ENCODE data around the gene KCNT2.

Gene KCNT2

GRCh38 chr1:196376630-196377328 lies 231.5 kb downstream of the KCNT2 start:
- no peak for FAIRE-seq
- no peak for TF ChIP-seq POU2F2 (IDR thresholded peaks at IDR 0.05; ENCODE audit: low read depth, low read length)
- no peak for TF ChIP-seq SPI1 (IDR thresholded peaks at IDR 0.05; ENCODE audit: low read depth, low read length)
- no peak for TF ChIP-seq TAF1 (IDR thresholded peaks at IDR 0.05; ENCODE audit: low read depth, low read length)
- TF ChIP-seq POLR2AphosphoS5 (IDR thresholded peaks at IDR 0.05; ENCODE audit: low read depth, low read length): no peak
- no peak for TF ChIP-seq POLR2A (IDR thresholded peaks at IDR 0.05; ENCODE audit: low read depth, low read length)
- no peak for TF ChIP-seq PAX5 (IDR thresholded peaks at IDR 0.05; ENCODE audit: insufficient read depth, low read length, severe bottlenecking)
- no peak for DNase-seq (ENCODE audit: insufficient read length, low spot score)

DNA sequence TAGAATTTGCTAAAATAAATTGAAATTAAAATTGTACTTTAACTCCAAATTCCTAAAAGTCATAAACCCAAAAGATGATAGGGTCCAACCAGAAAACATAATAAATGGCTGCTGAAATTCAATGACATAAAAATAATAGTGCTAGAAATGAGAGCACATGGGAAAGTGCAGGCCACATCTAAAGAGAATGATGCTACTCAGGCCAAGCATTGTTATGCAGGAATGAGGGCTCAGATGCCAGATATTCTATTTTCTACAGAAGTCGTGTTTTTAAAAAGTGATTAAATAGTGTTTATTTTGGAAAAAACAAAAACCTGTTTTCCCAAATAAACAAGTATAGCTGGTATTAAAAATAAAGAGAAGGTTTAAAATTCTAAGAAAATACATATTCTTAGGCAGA lies 234.4 kb downstream of the KCNT2 start:
- FAIRE-seq (no peak), DNase-seq (ENCODE audit: insufficient read length, low spot score) (no peak)
- TF ChIP-seq POU2F2 (IDR thresholded peaks at IDR 0.05; ENCODE audit: low read depth, low read length): no peak
- no peak for TF ChIP-seq POLR2A (IDR thresholded peaks at IDR 0.05; ENCODE audit: low read depth, low read length)
- no peak for TF ChIP-seq POLR2AphosphoS5 (IDR thresholded peaks at IDR 0.05; ENCODE audit: low read depth, low read length)

- DNase-seq (ENCODE audit: insufficient read length, low spot score): no peak
- no peak for FAIRE-seq
- TF ChIP-seq POU2F2 (IDR thresholded peaks at IDR 0.05; ENCODE audit: low read depth, low read length) (no peak), TAF1 (IDR thresholded peaks at IDR 0.05; ENCODE audit: low read depth, low read length) (no peak), PAX5 (IDR thresholded peaks at IDR 0.05; ENCODE audit: insufficient read depth, low read length, severe bottlenecking) (no peak), SPI1 (IDR thresholded peaks at IDR 0.05; ENCODE audit: low read depth, low read length) (no peak)
These were observed 235.2 kb downstream of the KCNT2 start for GRCh38 chr1:196372896-196373536.

DNA sequence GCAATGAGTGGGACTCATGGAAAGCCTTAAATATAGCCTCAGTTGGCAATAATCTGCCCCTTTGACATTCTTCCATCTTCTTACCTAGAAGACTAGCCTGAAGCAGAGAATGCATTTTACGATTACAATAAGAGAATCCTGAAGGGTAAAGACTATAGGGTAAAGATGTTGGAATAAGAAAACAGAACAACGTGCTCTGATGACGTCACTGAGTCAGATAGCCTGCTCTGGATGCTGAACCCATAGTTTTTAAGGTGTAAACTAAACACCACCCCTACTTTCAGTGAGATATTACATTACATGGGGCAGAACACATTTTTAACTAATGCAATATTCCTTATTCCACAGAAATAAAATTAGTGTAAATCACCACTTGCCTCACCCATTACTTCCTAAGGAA lies 240.4 kb downstream of the KCNT2 start:
- DNase-seq (ENCODE audit: insufficient read length, low spot score) (no peak), FAIRE-seq (no peak)
- TF ChIP-seq PAX5 (IDR thresholded peaks at IDR 0.05; ENCODE audit: insufficient read depth, low read length, severe bottlenecking): no peak

GRCh38 chr1:196366817-196367495 lies 241.3 kb downstream of the KCNT2 start:
- DNase-seq (ENCODE audit: insufficient read length, low spot score) (no peak), FAIRE-seq (no peak)
- TF ChIP-seq PAX5 (IDR thresholded peaks at IDR 0.05; ENCODE audit: insufficient read depth, low read length, severe bottlenecking) (no peak), POLR2AphosphoS5 (IDR thresholded peaks at IDR 0.05; ENCODE audit: low read depth, low read length) (no peak), SPI1 (IDR thresholded peaks at IDR 0.05; ENCODE audit: low read depth, low read length) (no peak), POU2F2 (IDR thresholded peaks at IDR 0.05; ENCODE audit: low read depth, low read length) (no peak), POLR2A (IDR thresholded peaks at IDR 0.05; ENCODE audit: low read depth, low read length) (no peak), TAF1 (IDR thresholded peaks at IDR 0.05; ENCODE audit: low read depth, low read length) (no peak)

DNA sequence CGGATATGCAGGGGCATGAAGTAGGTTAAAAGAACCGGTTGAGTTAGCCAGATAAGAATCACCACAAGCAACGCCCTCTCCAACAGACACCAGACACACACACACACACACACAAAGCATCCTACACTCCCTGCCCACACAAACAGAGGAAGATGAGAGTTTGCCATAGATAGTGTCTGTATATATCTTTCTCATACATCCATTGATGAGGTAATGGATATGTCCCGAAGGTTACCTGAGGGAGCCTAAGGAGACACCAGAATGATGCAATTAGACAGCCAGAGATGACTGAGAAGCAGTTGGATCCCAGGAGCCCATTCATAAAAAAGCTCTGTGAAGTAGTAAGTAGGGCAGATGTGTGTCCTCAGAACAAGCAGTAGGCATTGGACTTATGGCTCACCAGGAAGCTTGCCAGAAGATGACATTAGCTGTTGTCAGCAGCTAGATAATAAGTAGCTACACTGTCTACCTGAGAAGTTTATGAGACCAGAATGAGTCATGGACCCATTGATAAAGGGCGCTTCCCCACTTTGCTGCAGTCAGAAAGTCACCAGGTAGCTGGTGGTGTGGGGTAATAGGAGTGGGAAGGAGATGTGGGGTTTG lies 247.0 kb downstream of the KCNT2 start:
- no peak for FAIRE-seq
- DNase-seq (ENCODE audit: insufficient read length, low spot score): no peak

GRCh38 chr1:196357913-196358312 lies 250.3 kb downstream of the KCNT2 start:
- TF ChIP-seq POU2F2 (IDR thresholded peaks at IDR 0.05; ENCODE audit: low read depth, low read length): no peak

More for the DNA sequence above, 247.0 kb downstream of the KCNT2 start:
- TF ChIP-seq POLR2AphosphoS5 (IDR thresholded peaks at IDR 0.05; ENCODE audit: low read depth, low read length) (no peak), POLR2A (IDR thresholded peaks at IDR 0.05; ENCODE audit: low read depth, low read length) (no peak), POU2F2 (IDR thresholded peaks at IDR 0.05; ENCODE audit: low read depth, low read length) (no peak), SPI1 (IDR thresholded peaks at IDR 0.05; ENCODE audit: low read depth, low read length) (no peak), PAX5 (IDR thresholded peaks at IDR 0.05; ENCODE audit: insufficient read depth, low read length, severe bottlenecking) (no peak), TAF1 (IDR thresholded peaks at IDR 0.05; ENCODE audit: low read depth, low read length) (no peak)

DNA sequence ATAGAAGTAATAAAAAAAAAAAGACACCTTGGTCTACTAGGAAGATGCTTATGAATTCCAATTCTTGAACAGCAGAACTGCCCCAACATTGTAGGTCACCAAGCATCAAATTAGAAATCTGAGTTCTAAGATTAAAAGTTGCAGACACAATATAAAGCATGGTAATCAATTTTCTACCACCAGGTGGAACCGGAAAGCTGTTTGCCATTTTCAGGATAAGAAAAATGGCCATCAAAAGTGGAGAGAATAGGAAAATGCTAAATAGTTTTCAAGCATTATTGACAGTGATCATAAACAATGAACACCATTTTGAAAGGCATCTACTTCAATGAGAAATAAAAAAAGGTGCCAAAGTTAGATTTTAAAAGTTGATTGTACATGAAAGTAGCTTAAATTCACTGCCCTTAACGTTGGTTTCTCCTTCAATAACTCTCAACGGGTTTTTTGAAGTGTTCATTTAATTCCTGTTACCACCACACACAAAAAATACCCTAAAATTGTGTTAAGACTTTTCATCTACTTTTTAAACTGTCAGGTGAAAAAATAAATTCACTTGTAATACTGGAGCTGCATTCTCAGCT lies 252.9 kb downstream of the KCNT2 start:
- TF ChIP-seq SPI1 (IDR thresholded peaks at IDR 0.05; ENCODE audit: low read depth, low read length) (no peak), TAF1 (IDR thresholded peaks at IDR 0.05; ENCODE audit: low read depth, low read length) (no peak), POLR2A (IDR thresholded peaks at IDR 0.05; ENCODE audit: low read depth, low read length) (no peak), PAX5 (IDR thresholded peaks at IDR 0.05; ENCODE audit: insufficient read depth, low read length, severe bottlenecking) (no peak), POU2F2 (IDR thresholded peaks at IDR 0.05; ENCODE audit: low read depth, low read length) (no peak), POLR2AphosphoS5 (IDR thresholded peaks at IDR 0.05; ENCODE audit: low read depth, low read length) (no peak)
- FAIRE-seq (no peak), DNase-seq (ENCODE audit: insufficient read length, low spot score) (no peak)

More at GRCh38 chr1:196357913-196358312, 250.3 kb downstream of the KCNT2 start:
- DNase-seq (ENCODE audit: insufficient read length, low spot score): no peak
- FAIRE-seq: no peak

DNA sequence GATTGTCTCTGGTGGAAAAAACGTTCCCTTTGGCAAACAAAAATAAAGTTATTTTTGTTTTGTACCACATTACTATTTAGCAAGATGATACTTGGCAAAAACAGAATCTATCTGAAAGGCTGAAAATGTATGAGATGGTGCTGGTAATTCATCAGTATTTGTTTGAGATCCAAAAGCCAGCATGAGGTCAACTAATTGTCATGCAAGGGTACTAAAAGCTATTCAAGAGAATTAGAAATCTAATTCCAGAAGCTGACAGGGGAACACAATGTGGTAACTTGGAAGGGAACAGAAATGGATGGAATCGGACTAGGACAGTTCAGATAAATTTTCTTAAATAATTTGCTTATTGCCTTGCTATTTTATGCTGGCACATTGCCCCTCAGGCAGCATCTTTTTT lies 263.8 kb downstream of the KCNT2 start:
- no peak for TF ChIP-seq POU2F2 (IDR thresholded peaks at IDR 0.05; ENCODE audit: low read depth, low read length)
- TF ChIP-seq PAX5 (IDR thresholded peaks at IDR 0.05; ENCODE audit: insufficient read depth, low read length, severe bottlenecking): no peak
- no peak for TF ChIP-seq SPI1 (IDR thresholded peaks at IDR 0.05; ENCODE audit: low read depth, low read length)
- no peak for TF ChIP-seq POLR2A (IDR thresholded peaks at IDR 0.05; ENCODE audit: low read depth, low read length)
- no peak for TF ChIP-seq TAF1 (IDR thresholded peaks at IDR 0.05; ENCODE audit: low read depth, low read length)
- no peak for TF ChIP-seq POLR2AphosphoS5 (IDR thresholded peaks at IDR 0.05; ENCODE audit: low read depth, low read length)
- FAIRE-seq: no peak
- no peak for DNase-seq (ENCODE audit: insufficient read length, low spot score)
